B cell (primary cell): ENCODE measurements around the gene ENDOV.

Experiments
- EZH2 ChIP-seq: IDR thresholded peaks from 2 replicates; pipeline ENCODE4 v1.6.1; 2012; ENCODE audit warnings: borderline replicate concordance, low read depth, mild to moderate bottlenecking, moderate library complexity, low read length; ENCODE audit not compliant: insufficient read depth, poor library complexity, severe bottlenecking
- TF ChIP-seq, protein P1 (sequence below): fragments of 200-600 bp; IDR thresholded peaks from one replicate; pipeline ENCODE4 v1.8.0; 2022; ENCODE audit warnings: antibody characterized with exemption, mild to moderate bottlenecking

DNA sequence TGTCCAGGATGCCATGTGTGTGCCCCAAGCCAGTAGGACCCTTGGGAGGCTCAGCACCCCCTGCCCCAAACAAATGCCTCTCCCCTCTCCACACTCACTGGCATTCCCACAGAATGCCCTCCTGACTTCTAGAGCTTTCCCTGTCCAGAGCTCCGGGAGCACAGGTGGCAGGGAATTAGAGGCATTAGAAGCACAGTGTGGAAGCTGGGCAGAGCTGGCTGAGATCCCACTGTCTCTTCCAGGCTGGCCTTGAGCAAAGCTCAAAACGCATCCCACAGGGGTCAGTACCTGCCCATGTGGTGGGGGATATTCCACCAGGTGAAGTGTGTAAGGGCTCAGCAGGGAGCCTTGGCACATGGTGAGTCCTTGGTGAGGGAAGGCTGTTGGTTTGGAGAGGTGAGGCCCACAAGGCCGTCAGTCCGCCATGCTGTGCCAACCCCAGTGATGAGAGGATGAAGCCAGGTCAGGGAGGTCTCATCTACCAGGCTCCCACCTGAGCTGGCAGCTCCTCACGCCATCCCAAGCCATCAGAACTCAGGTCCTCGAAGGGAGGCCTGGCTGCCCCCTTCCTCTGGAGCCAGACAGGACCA, 18.1 kb downstream of the ENDOV start:
- TF ChIP-seq, protein P1, sequence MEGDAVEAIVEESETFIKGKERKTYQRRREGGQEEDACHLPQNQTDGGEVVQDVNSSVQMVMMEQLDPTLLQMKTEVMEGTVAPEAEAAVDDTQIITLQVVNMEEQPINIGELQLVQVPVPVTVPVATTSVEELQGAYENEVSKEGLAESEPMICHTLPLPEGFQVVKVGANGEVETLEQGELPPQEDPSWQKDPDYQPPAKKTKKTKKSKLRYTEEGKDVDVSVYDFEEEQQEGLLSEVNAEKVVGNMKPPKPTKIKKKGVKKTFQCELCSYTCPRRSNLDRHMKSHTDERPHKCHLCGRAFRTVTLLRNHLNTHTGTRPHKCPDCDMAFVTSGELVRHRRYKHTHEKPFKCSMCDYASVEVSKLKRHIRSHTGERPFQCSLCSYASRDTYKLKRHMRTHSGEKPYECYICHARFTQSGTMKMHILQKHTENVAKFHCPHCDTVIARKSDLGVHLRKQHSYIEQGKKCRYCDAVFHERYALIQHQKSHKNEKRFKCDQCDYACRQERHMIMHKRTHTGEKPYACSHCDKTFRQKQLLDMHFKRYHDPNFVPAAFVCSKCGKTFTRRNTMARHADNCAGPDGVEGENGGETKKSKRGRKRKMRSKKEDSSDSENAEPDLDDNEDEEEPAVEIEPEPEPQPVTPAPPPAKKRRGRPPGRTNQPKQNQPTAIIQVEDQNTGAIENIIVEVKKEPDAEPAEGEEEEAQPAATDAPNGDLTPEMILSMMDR = no peak
- no peak for TF ChIP-seq EZH2
